ENCODE measurements around the gene TXNDC5. TPM values are rescaled to one million over a fixed set of nuclear protein-coding genes. Genes with fewer than 3 reads are reported as not detected.

The TXNDC5 gene
- total RNA-seq, 4 donors from 2014 or later, result 49.2 to 61.1 (median 60.3) TPM

DNA sequence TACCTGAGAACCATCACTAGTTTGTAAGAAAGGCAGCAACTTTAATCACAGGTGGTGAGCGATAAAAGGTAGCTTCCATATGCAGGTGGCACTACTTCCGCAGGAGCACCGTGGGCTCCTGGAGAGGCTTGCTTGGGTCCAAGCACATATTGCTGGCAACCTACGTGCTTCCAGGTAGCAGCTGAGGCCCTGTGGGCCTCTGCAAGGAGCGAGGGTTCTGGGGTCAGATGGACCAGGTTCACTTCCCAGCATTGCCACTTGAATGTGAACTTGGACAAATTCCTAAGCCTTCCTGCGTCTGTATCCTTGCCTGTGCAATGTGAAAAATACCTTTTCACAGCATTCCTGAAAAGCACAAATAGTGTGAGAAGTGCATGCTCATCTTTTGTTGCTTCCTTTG, 31.0 kb downstream of the TXNDC5 start:
- TF ChIP-seq POLR2AphosphoS5 (IDR thresholded peaks at IDR 0.05) (no peak), CTCF (IDR thresholded peaks at IDR 0.05) (no peak), POLR2A (IDR thresholded peaks at IDR 0.05) (no peak), EP300 (IDR thresholded peaks at IDR 0.05) (no peak)
- WGBS, result 93% methylated on average over 6 of the region's 6 CpGs
- no peaks in the 10 kb centered on the region for H3K27me3 ChIP-seq
- no peak overlapping the region for H3K27ac ChIP-seq
- no peak for DNase-seq (ENCODE audit: low spot score in 2 of 2)
- H3K4me3 ChIP-seq, result no peak overlapping the region
- H3K36me3 ChIP-seq, result peaks cover 51% of the 10 kb centered on the region
- H3K4me1 ChIP-seq, result no peaks in the 10 kb centered on the region
- no peaks in the 10 kb centered on the region for H3K9me3 ChIP-seq

DNA sequence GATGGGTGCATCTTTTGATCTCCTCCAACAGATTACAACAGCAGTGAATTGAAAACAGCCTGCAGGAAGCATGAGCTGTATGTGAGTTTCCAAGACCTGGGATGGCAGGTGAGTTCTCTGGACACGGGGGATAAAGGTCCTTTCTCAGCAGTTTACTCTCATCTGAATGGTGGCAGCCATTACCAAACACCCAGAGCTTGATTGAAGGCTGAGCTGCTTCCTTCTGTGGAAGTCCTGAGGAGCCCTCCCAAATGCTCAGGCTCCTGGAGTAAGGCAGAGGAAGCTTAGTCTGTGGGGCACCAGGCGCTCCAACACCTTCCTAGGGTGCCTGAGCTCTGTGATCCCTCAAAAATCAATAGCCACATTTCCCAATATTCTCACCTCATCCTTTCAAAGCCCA, 31.5 kb downstream of the TXNDC5 start:
- no peak overlapping the region for H3K27ac ChIP-seq
- H3K4me3 ChIP-seq, result no peak overlapping the region
- DNase-seq (ENCODE audit: low spot score in 2 of 2), result no peak
- TF ChIP-seq EP300 (IDR thresholded peaks at IDR 0.05) (no peak), POLR2A (IDR thresholded peaks at IDR 0.05) (no peak), CTCF (IDR thresholded peaks at IDR 0.05) (no peak), POLR2AphosphoS5 (IDR thresholded peaks at IDR 0.05) (no peak)
- no peaks in the 10 kb centered on the region for H3K27me3 ChIP-seq
- no peaks in the 10 kb centered on the region for H3K9me3 ChIP-seq
- no peaks in the 10 kb centered on the region for H3K4me1 ChIP-seq
- WGBS, result 95% methylated on average over 2 of the region's 2 CpGs
- peaks cover 46% of the 10 kb centered on the region for H3K36me3 ChIP-seq

GRCh38 chr6:7878401-7878964, 32.1 kb downstream of the TXNDC5 start:
- Histone ChIP-seq H3K4me3 (no peak overlapping the region), H3K4me1 (no peaks in the 10 kb centered on the region), H3K36me3 (peaks cover 40% of the 10 kb centered on the region), H3K27me3 (no peaks in the 10 kb centered on the region), H3K9me3 (no peaks in the 10 kb centered on the region), H3K27ac (no peak overlapping the region)
- no peak for DNase-seq (ENCODE audit: low spot score in 2 of 2)
- 76% methylated on average over 6 of the region's 10 CpGs for WGBS
- no peak for TF ChIP-seq POLR2AphosphoS5 (IDR thresholded peaks at IDR 0.05)
- TF ChIP-seq CTCF (IDR thresholded peaks at IDR 0.05), result no peak
- TF ChIP-seq POLR2A (IDR thresholded peaks at IDR 0.05), result no peak
- no peak for TF ChIP-seq EP300 (IDR thresholded peaks at IDR 0.05)

DNA sequence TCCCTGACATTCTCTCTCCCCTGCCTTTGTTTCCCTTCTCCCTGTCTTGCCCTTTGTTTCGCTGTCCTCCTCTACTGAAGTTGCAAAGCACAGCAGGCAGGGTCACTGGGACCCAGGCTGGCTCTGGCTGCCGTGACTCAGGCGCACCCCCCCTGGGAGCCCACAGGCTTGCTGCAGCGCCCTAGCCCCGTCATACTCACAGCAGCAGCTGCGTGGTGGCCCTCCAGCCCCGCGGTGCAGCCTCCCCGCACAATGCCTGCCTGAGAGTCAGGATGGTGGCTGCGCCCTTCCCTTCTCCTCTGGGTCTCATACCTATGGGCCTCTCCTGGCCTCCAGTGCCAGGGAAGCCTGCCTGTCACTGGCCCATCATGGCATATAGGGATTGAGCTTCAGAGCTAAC, 41.7 kb downstream of the TXNDC5 start:
- 94% methylated on average over 10 of the region's 10 CpGs for WGBS

GRCh38 chr6:7866526-7866925, 44.1 kb downstream of the TXNDC5 start:
- Histone ChIP-seq H3K9me3 (no peaks in the 10 kb centered on the region), H3K4me3 (no peak overlapping the region), H3K4me1 (no peaks in the 10 kb centered on the region), H3K27ac (no peak overlapping the region), H3K36me3 (no peaks in the 10 kb centered on the region), H3K27me3 (no peaks in the 10 kb centered on the region)
- 88% methylated on average over 1 of the region's 1 CpG for WGBS
- no peak for DNase-seq (ENCODE audit: low spot score in 2 of 2)
- TF ChIP-seq CTCF (IDR thresholded peaks at IDR 0.05) (no peak), POLR2AphosphoS5 (IDR thresholded peaks at IDR 0.05) (no peak), EP300 (IDR thresholded peaks at IDR 0.05) (no peak), POLR2A (IDR thresholded peaks at IDR 0.05) (no peak)

More for the DNA sequence above, 41.7 kb downstream of the TXNDC5 start:
- TF ChIP-seq EP300 (IDR thresholded peaks at IDR 0.05) (no peak), POLR2AphosphoS5 (IDR thresholded peaks at IDR 0.05) (no peak), POLR2A (IDR thresholded peaks at IDR 0.05) (no peak), CTCF (IDR thresholded peaks at IDR 0.05) (no peak)
- no peaks in the 10 kb centered on the region for H3K9me3 ChIP-seq
- DNase-seq (ENCODE audit: low spot score in 2 of 2), result no peak
- no peaks in the 10 kb centered on the region for H3K36me3 ChIP-seq
- H3K27me3 ChIP-seq, result no peaks in the 10 kb centered on the region
- no peaks in the 10 kb centered on the region for H3K4me1 ChIP-seq
- no peak overlapping the region for H3K27ac ChIP-seq
- no peak overlapping the region for H3K4me3 ChIP-seq
